ENCODE data around the gene BEX4. TPM values are rescaled to one million over a fixed set of nuclear protein-coding genes. Genes with fewer than 3 reads are reported as not detected.
A peak's percentile ranks its signal among the peaks of the same experiment; 100 is the strongest.
"Not testable (repeated sequence)": the region's sequence is repeated elsewhere in the genome, so short reads cannot be mapped to it uniquely, and the experiment has no call there.

Gene BEX4
- total RNA-seq, 1 experiment from 2014 or later = 0.74 TPM

GRCh38 chrX:103212749-103213457, 2.0 kb upstream of the BEX4 start:
- Histone ChIP-seq H3K4me3 (no peak overlapping the region), H3K27me3 (replicated peaks) (no peaks in the 10 kb centered on the region)

GRCh38 chrX:103215425-103215991, 600 bp downstream of the BEX4 start:
- Histone ChIP-seq H3K9me3 (replicated peaks) (no peaks in the 10 kb centered on the region), H3K27me3 (replicated peaks) (no peaks in the 10 kb centered on the region), H3K4me1 (replicated peaks) (no peaks in the 10 kb centered on the region; the same call in 1 of the 2 replicates), H3K27ac (no peak overlapping the region), H3K36me3 (no peaks in the 10 kb centered on the region), H3K4me3 (peak overlapping the region; percentile 31)
- DNase-seq (ENCODE audit: low read depth in 1 of 2, low spot score in 2 of 2) = no peak

More at GRCh38 chrX:103212749-103213457, 2.0 kb upstream of the BEX4 start:
- Histone ChIP-seq H3K9me3 (replicated peaks) (no peaks in the 10 kb centered on the region), H3K4me1 (replicated peaks) (no peaks in the 10 kb centered on the region; the same call in 1 of the 2 replicates), H3K36me3 (no peaks in the 10 kb centered on the region), H3K27ac (no peak overlapping the region)
- DNase-seq (ENCODE audit: low read depth in 1 of 2, low spot score in 2 of 2) = no peak

GRCh38 chrX:103220511-103221323, 5.8 kb downstream of the BEX4 start:
- Histone ChIP-seq H3K27ac (no peak overlapping the region), H3K36me3 (no peaks in the 10 kb centered on the region), H3K4me1 (replicated peaks) (no peaks in the 10 kb centered on the region), H3K9me3 (replicated peaks) (no peaks in the 10 kb centered on the region), H3K27me3 (replicated peaks) (no peaks in the 10 kb centered on the region), H3K4me3 (no peak overlapping the region)
- no peak for DNase-seq (ENCODE audit: low read depth in 1 of 2, low spot score in 2 of 2)

- not testable (repeated sequence) for H3K9me3 ChIP-seq (replicated peaks); H3K27me3 ChIP-seq (replicated peaks); H3K4me3 ChIP-seq; H3K4me1 ChIP-seq (replicated peaks); DNase-seq (ENCODE audit: low read depth in 1 of 2, low spot score in 2 of 2); H3K27ac ChIP-seq; H3K36me3 ChIP-seq
Observed at GRCh38 chrX:103225918-103226317, 11.0 kb downstream of the BEX4 start.

- Histone ChIP-seq H3K9me3 (replicated peaks) (no peaks in the 10 kb centered on the region), H3K4me1 (replicated peaks) (no peaks in the 10 kb centered on the region), H3K27me3 (replicated peaks) (no peaks in the 10 kb centered on the region), H3K27ac (no peak overlapping the region), H3K36me3 (no peaks in the 10 kb centered on the region), H3K4me3 (no peak overlapping the region)
- DNase-seq (ENCODE audit: low read depth in 1 of 2, low spot score in 2 of 2) = no peak
Observed at GRCh38 chrX:103233263-103233662, 18.4 kb downstream of the BEX4 start.

GRCh38 chrX:103234869-103235268, 20.0 kb downstream of the BEX4 start:
- H3K27me3 ChIP-seq (replicated peaks) = no peaks in the 10 kb centered on the region
- no peaks in the 10 kb centered on the region for H3K4me1 ChIP-seq (replicated peaks)
- no peak overlapping the region for H3K27ac ChIP-seq
- no peaks in the 10 kb centered on the region for H3K36me3 ChIP-seq
- no peaks in the 10 kb centered on the region for H3K9me3 ChIP-seq (replicated peaks)
- H3K4me3 ChIP-seq = no peak overlapping the region
- DNase-seq (ENCODE audit: low read depth in 1 of 2, low spot score in 2 of 2) = no peak

- H3K27ac ChIP-seq; DNase-seq (ENCODE audit: low read depth in 1 of 2, low spot score in 2 of 2); H3K27me3 ChIP-seq (replicated peaks); H3K4me1 ChIP-seq (replicated peaks); H3K36me3 ChIP-seq; H3K4me3 ChIP-seq; H3K9me3 ChIP-seq (replicated peaks): not testable (repeated sequence)
Observed at GRCh38 chrX:103235608-103236007, 20.7 kb downstream of the BEX4 start.

- H3K4me3 ChIP-seq = no peak overlapping the region
- H3K4me1 ChIP-seq (replicated peaks) = no peaks in the 10 kb centered on the region
- H3K9me3 ChIP-seq (replicated peaks) = no peaks in the 10 kb centered on the region
- H3K36me3 ChIP-seq = no peaks in the 10 kb centered on the region
- H3K27ac ChIP-seq = no peak overlapping the region
- no peaks in the 10 kb centered on the region for H3K27me3 ChIP-seq (replicated peaks)
- no peak for DNase-seq (ENCODE audit: low read depth in 1 of 2, low spot score in 2 of 2)
Observed at GRCh38 chrX:103236296-103236695, 21.4 kb downstream of the BEX4 start.

- Histone ChIP-seq H3K4me1 (replicated peaks) (no peaks in the 10 kb centered on the region), H3K27ac (no peak overlapping the region), H3K36me3 (no peaks in the 10 kb centered on the region), H3K27me3 (replicated peaks) (no peaks in the 10 kb centered on the region), H3K4me3 (no peak overlapping the region), H3K9me3 (replicated peaks) (no peaks in the 10 kb centered on the region)
- DNase-seq (ENCODE audit: low read depth in 1 of 2, low spot score in 2 of 2) = no peak
Observed at GRCh38 chrX:103240155-103240554, 25.2 kb downstream of the BEX4 start.

GRCh38 chrX:103248553-103248952, 33.6 kb downstream of the BEX4 start:
- Histone ChIP-seq H3K27me3 (replicated peaks) (no peaks in the 10 kb centered on the region), H3K9me3 (replicated peaks) (no peaks in the 10 kb centered on the region), H3K36me3 (peaks cover 6% of the 10 kb centered on the region), H3K4me3 (no peak overlapping the region), H3K4me1 (replicated peaks) (no peaks in the 10 kb centered on the region), H3K27ac (no peak overlapping the region)
- no peak for DNase-seq (ENCODE audit: low read depth in 1 of 2, low spot score in 2 of 2)

GRCh38 chrX:103249805-103250204, 34.9 kb downstream of the BEX4 start:
- DNase-seq (ENCODE audit: low read depth in 1 of 2, low spot score in 2 of 2) = no peak
- H3K27me3 ChIP-seq (replicated peaks) = no peaks in the 10 kb centered on the region
- no peak overlapping the region for H3K4me3 ChIP-seq
- peaks cover 10% of the 10 kb centered on the region for H3K36me3 ChIP-seq
- no peaks in the 10 kb centered on the region for H3K4me1 ChIP-seq (replicated peaks)
- H3K27ac ChIP-seq = no peak overlapping the region
- no peaks in the 10 kb centered on the region for H3K9me3 ChIP-seq (replicated peaks)

GRCh38 chrX:103250977-103251376, 36.1 kb downstream of the BEX4 start:
- DNase-seq (ENCODE audit: low read depth in 1 of 2, low spot score in 2 of 2) = no peak
- H3K4me1 ChIP-seq (replicated peaks) = peaks cover 3% of the 10 kb centered on the region; the same call in 1 of the 2 replicates
- H3K9me3 ChIP-seq (replicated peaks) = no peaks in the 10 kb centered on the region
- no peak overlapping the region for H3K27ac ChIP-seq
- no peaks in the 10 kb centered on the region for H3K27me3 ChIP-seq (replicated peaks)
- H3K36me3 ChIP-seq = peaks cover 10% of the 10 kb centered on the region
- H3K4me3 ChIP-seq = no peak overlapping the region

- no peaks in the 10 kb centered on the region for H3K27me3 ChIP-seq (replicated peaks)
- H3K4me1 ChIP-seq (replicated peaks) = peaks cover 3% of the 10 kb centered on the region; the same call in 1 of the 2 replicates
- no peak for DNase-seq (ENCODE audit: low read depth in 1 of 2, low spot score in 2 of 2)
- H3K4me3 ChIP-seq = peak overlapping the region; percentile 52
- H3K36me3 ChIP-seq = peaks cover 10% of the 10 kb centered on the region
- H3K9me3 ChIP-seq (replicated peaks) = no peaks in the 10 kb centered on the region
- no peak overlapping the region for H3K27ac ChIP-seq
Observed at GRCh38 chrX:103253608-103254007, 38.7 kb downstream of the BEX4 start.

All from SJSA1 (cell line).